DND-41 (cell line): ENCODE data around the gene ERGIC2.

Source experiments
- ATAC-seq: fragments of 200-7000 bp; cut with Tn5 transposase; 3 replicates; pipeline ENCODE4 v1.9.1; 2021; ENCODE audit warnings: low read depth; ENCODE audit not compliant: insufficient read depth
- DNase-seq: peaks from one replicate; pipeline ENCODE4 v3.0.0-alpha.2; 2020
- H2AFZ ChIP-seq: 2 replicates; pipeline ENCODE4 v1.6.0; 2012; ENCODE audit warnings: low read depth, low read length
- H3K27ac ChIP-seq: 2 replicates; pipeline ENCODE4 v1.5.1; 2012; ENCODE audit warnings: low read length, inconsistent platforms
- H3K27me3 ChIP-seq: fragments of 200-600 bp; sonication (generic); 2 replicates; pipeline ENCODE4 v1.6.0; 2012; ENCODE audit warnings: low read length, mild to moderate bottlenecking, inconsistent platforms; ENCODE audit not compliant: insufficient read depth, poor library complexity
- H3K36me3 ChIP-seq: 2 replicates; pipeline ENCODE4 v1.5.1; 2012; ENCODE audit warnings: low read length, inconsistent platforms; ENCODE audit not compliant: insufficient read depth
- H3K4me1 ChIP-seq: 2 replicates; pipeline ENCODE4 v1.5.1; 2012; ENCODE audit warnings: mild to moderate bottlenecking, low read length; ENCODE audit not compliant: insufficient read depth
- H3K4me2 ChIP-seq: 2 replicates; pipeline ENCODE4 v1.6.0; 2012; ENCODE audit warnings: mild to moderate bottlenecking, moderate library complexity, low read length, inconsistent platforms; ENCODE audit not compliant: insufficient read depth
- H3K4me3 ChIP-seq, 2 experiments: fragments of 200-600 bp in 1 of 2; shearing (Covaris generic) in 1 of 2; 2 replicates each; pipeline ENCODE4 v1.5.1; 2012 to 2016; ENCODE audit warnings: inconsistent platforms in 2 of 2, low read length in 2 of 2, mild to moderate bottlenecking in 2 of 2, low read depth in 1 of 2, moderate library complexity in 1 of 2
- H3K79me2 ChIP-seq: 2 replicates; pipeline ENCODE4 v1.6.0; 2012; ENCODE audit warnings: low read length, inconsistent platforms; ENCODE audit not compliant: insufficient read depth
- H3K9ac ChIP-seq: 2 replicates; pipeline ENCODE4 v1.6.0; 2012; ENCODE audit warnings: low read depth, mild to moderate bottlenecking, inconsistent platforms, low read length, moderate library complexity
- H3K9me3 ChIP-seq: 2 replicates; pipeline ENCODE4 v1.5.1; 2012; ENCODE audit warnings: low read length, moderate library complexity, mild to moderate bottlenecking, inconsistent platforms; ENCODE audit not compliant: insufficient read depth, severe bottlenecking
- H4K20me1 ChIP-seq: 2 replicates; pipeline ENCODE4 v1.6.0; 2012; ENCODE audit warnings: low read length; ENCODE audit not compliant: insufficient read depth
- EZH2 ChIP-seq: IDR thresholded peaks from 3 replicates; pipeline ENCODE4 v1.6.1; 2012; ENCODE audit warnings: borderline replicate concordance, low read depth, mild to moderate bottlenecking, moderate library complexity, low read length, inconsistent platforms; ENCODE audit not compliant: severe bottlenecking
- TF ChIP-seq, protein P1 (sequence below): IDR thresholded peaks from 2 replicates; pipeline ENCODE4 v1.5.1; 2012; ENCODE audit warnings: borderline replicate concordance, low read length, moderate library complexity, mild to moderate bottlenecking; ENCODE audit not compliant: poor library complexity, severe bottlenecking; ENCODE audit errors: extremely low read depth

The ERGIC2 gene

DNA sequence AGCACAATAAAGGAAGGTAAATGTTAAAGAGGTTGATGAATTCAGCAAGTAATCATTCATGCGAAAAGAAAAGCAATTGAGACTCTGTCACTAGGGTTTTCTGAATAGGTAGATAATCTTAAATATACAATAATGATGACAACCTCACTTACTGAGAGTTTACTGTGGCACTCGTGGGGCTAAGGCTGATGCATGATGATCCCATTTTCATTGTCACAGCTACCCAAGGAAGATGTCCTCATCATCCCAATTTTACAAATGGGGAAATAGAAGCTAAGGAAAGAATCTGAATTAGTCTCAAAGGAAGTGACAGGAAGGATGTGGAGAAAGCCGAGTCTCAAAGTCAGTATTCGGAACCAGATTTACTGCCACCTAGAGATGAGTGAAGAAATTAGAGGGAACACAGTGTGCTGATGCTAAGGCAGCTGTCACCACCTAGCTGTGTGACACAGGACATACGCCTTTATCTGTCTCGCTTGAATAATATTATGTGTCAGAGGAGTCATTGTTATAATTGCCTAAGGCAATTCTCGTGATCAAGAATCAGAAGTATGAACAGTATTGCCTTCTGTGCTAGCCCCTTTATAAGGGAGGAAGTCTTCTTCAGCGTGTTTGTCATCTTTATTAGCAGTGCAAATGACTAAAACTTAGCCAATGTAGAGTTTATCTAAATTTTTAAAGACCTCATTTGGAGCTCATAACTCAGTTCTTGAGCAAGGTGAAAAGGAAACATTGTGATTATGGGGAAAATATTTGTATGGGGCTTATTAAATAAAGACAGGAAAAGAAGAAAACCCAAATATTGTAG, 63.2 kb downstream of the ERGIC2 start:
- TF ChIP-seq EZH2 = no peak
- TF ChIP-seq, protein P1, sequence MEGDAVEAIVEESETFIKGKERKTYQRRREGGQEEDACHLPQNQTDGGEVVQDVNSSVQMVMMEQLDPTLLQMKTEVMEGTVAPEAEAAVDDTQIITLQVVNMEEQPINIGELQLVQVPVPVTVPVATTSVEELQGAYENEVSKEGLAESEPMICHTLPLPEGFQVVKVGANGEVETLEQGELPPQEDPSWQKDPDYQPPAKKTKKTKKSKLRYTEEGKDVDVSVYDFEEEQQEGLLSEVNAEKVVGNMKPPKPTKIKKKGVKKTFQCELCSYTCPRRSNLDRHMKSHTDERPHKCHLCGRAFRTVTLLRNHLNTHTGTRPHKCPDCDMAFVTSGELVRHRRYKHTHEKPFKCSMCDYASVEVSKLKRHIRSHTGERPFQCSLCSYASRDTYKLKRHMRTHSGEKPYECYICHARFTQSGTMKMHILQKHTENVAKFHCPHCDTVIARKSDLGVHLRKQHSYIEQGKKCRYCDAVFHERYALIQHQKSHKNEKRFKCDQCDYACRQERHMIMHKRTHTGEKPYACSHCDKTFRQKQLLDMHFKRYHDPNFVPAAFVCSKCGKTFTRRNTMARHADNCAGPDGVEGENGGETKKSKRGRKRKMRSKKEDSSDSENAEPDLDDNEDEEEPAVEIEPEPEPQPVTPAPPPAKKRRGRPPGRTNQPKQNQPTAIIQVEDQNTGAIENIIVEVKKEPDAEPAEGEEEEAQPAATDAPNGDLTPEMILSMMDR = peak; percentile 96
- no peaks in the 10 kb centered on the region for H4K20me1 ChIP-seq
- peaks cover 4% of the 10 kb centered on the region for H3K4me1 ChIP-seq
- H3K4me3 ChIP-seq = no peak overlapping the region
- H3K36me3 ChIP-seq = peaks cover 17% of the 10 kb centered on the region
- no peaks in the 10 kb centered on the region for H3K79me2 ChIP-seq
- H3K27me3 ChIP-seq = no peaks in the 10 kb centered on the region
- H2AFZ ChIP-seq = peak overlapping the region; percentile 63
- H3K27ac ChIP-seq = no peak overlapping the region
- H3K9me3 ChIP-seq = peaks cover 6% of the 10 kb centered on the region
- no peak overlapping the region for H3K4me2 ChIP-seq
- no peak overlapping the region for H3K9ac ChIP-seq
- DNase-seq = peak; percentile 66
- ATAC-seq = peak; percentile 100

DNA sequence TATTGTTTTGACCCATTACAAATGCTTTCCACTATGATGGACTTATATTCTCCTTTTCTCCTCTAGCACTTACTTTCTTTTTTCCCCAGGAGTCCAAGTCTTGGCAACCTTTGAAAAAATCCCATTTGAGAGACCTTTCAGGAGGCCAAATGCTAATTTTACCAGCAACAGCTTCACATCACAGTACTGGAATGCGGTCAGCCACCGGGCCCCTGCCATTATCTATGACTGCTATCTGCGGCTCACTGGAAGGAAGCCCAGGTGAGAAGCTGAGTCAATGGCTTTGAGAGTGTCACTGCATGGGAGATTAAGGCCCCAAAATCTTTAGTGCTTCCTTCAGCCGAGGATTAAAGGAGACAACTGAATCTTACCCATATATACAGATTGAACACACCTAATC, 64.2 kb downstream of the ERGIC2 start:
- Histone ChIP-seq H3K4me3 (no peak overlapping the region), H3K9ac (no peak overlapping the region), H3K4me2 (no peak overlapping the region), H3K27me3 (no peaks in the 10 kb centered on the region), H4K20me1 (no peaks in the 10 kb centered on the region), H3K4me1 (peaks cover 4% of the 10 kb centered on the region), H3K27ac (no peak overlapping the region), H3K36me3 (peaks cover 17% of the 10 kb centered on the region; the same call in 1 of the 2 replicates), H3K9me3 (no peaks in the 10 kb centered on the region), H2AFZ (no peak overlapping the region), H3K79me2 (no peaks in the 10 kb centered on the region)
- DNase-seq (no peak), ATAC-seq (no peak)
- no peak for TF ChIP-seq EZH2

DNA sequence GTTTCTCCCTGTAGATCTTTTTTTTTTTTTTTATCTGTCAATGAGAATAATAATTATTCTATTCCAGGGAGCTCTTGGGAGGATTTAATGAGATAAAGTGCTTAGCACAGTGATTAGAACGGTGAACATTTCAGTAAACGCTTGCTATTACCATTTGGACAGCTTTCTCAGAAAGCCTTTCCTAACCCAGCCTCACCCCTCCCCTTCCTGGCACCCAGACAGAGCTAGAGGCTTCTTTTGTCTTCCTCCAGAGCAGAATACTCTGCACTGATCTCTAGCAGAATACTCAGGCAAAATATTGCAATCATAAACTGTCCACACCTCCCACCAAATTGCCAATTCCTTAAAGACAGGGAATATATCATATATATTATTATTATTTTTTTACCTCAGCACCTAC, 66.6 kb downstream of the ERGIC2 start:
- Histone ChIP-seq H3K4me3 (no peak overlapping the region), H3K9me3 (no peaks in the 10 kb centered on the region), H4K20me1 (no peaks in the 10 kb centered on the region), H3K4me1 (peaks cover 4% of the 10 kb centered on the region), H3K4me2 (no peak overlapping the region), H3K27me3 (no peaks in the 10 kb centered on the region), H3K79me2 (no peaks in the 10 kb centered on the region), H3K27ac (no peak overlapping the region), H2AFZ (no peak overlapping the region), H3K36me3 (peaks cover 15% of the 10 kb centered on the region; the same call in 1 of the 2 replicates), H3K9ac (no peak overlapping the region)
- DNase-seq (no peak), ATAC-seq (no peak)
- no peak for TF ChIP-seq EZH2
- TF ChIP-seq, protein P1 = no peak

DNA sequence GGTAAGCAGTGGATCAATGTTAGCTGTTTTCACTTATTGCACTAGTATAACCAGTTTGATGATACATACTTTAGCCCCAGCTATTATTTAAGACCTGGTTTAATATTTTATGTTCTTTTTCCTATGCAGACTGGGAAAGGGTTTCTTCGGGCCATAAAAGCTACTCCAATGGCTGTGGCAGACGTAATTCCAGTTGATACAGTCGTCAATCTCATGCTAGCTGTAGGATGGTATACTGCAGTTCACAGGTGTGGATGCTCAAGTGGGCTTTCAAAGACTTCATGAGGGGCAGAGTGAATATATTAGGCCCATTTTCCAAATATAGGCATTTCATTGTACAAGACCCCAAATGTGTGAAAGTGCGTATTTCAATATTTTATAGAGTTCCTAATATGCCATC, 70.1 kb downstream of the ERGIC2 start:
- H3K9me3 ChIP-seq = no peaks in the 10 kb centered on the region
- no peak overlapping the region for H3K27ac ChIP-seq
- DNase-seq (no peak), ATAC-seq (no peak)
- no peaks in the 10 kb centered on the region for H3K27me3 ChIP-seq
- no peak overlapping the region for H3K4me2 ChIP-seq
- no peak overlapping the region for H2AFZ ChIP-seq
- no peaks in the 10 kb centered on the region for H3K79me2 ChIP-seq
- no peak overlapping the region for H3K9ac ChIP-seq
- no peaks in the 10 kb centered on the region for H3K4me1 ChIP-seq
- H3K4me3 ChIP-seq = no peak overlapping the region
- H4K20me1 ChIP-seq = no peaks in the 10 kb centered on the region
- H3K36me3 ChIP-seq = peaks cover 15% of the 10 kb centered on the region; the same call in 1 of the 2 replicates
- no peak for TF ChIP-seq EZH2
- TF ChIP-seq, protein P1 = no peak
